Measurements from ENCODE around the gene KIFC1. TPM values are rescaled to one million over a fixed set of nuclear protein-coding genes. Genes with fewer than 3 reads are reported as not detected.

Gene KIFC1
- total RNA-seq, 1 experiment from 2014 or later = 81.8 TPM

- intact Hi-C loops (cut with micrococcal nuclease; ENCODE audit: unreplicated experiment) (no loop called here), in situ Hi-C loops (cut with HindIII; ENCODE audit: low pct_unique_long_range_greater_than_20kb, low sequenced_read_pairs) (no loop called here)
- peaks cover 48% of the 10 kb centered on the region for H3K4me1 ChIP-seq (ENCODE audit: control insufficient read depth, insufficient read depth, low read length)
- DNase-seq (ENCODE audit: low read depth, low spot score) (no peak), ATAC-seq (no peak)
- no peaks in the 10 kb centered on the region for H3K9me3 ChIP-seq (ENCODE audit: control insufficient read depth, insufficient read depth, low read depth, low read length)
- no TSS peak for BruUV-seq (replicated peaks)
- H3K27ac ChIP-seq (ENCODE audit: low read length) = peak overlapping the region; percentile 99
- peaks cover 2% of the 10 kb centered on the region for H3K36me3 ChIP-seq (ENCODE audit: control insufficient read depth, insufficient read depth, low read length)
- H3K4me3 ChIP-seq (ENCODE audit: low read depth in 2 of 2, low read length in 2 of 2) = peak overlapping the region; percentile 86
- POLR2A ChIA-PET = no interaction called here
- CTCF ChIA-PET = no interaction called here
- no peak; the same call in 1 of the 2 replicates for TF ChIP-seq POLR2AphosphoS5 (IDR thresholded peaks at IDR 0.05; ENCODE audit: low read depth, low read length)
- no peak for TF ChIP-seq TCF7L2 (IDR thresholded peaks at IDR 0.05; ENCODE audit: low read depth, low read length)
- no peak for TF ChIP-seq CTCF (IDR thresholded peaks at IDR 0.05)
- TF ChIP-seq REST (IDR thresholded peaks at IDR 0.05; ENCODE audit: insufficient read depth in 1 of 2, low read depth in 2 of 2, low read length in 1 of 2) = no peak
- no peak for TF ChIP-seq SIN3A (IDR thresholded peaks at IDR 0.05; ENCODE audit: borderline replicate concordance, insufficient read depth, low read depth, low read length)
- no peaks in the 10 kb centered on the region for H3K27me3 ChIP-seq (ENCODE audit: control insufficient read depth, insufficient read depth, low read length)
These were observed 24.9 kb downstream of the KIFC1 start for GRCh38 chr6:33416386-33417127.

GRCh38 chr6:33417128-33417902, 25.7 kb downstream of the KIFC1 start:
- Histone ChIP-seq H3K36me3 (ENCODE audit: control insufficient read depth, insufficient read depth, low read length) (peaks cover 2% of the 10 kb centered on the region), H3K4me3 (ENCODE audit: low read depth in 2 of 2, low read length in 2 of 2) (peak overlapping the region; percentile 86), H3K4me1 (ENCODE audit: control insufficient read depth, insufficient read depth, low read length) (peaks cover 46% of the 10 kb centered on the region), H3K27ac (ENCODE audit: low read length) (peak overlapping the region; percentile 99), H3K27me3 (ENCODE audit: control insufficient read depth, insufficient read depth, low read length) (no peaks in the 10 kb centered on the region), H3K9me3 (ENCODE audit: control insufficient read depth, insufficient read depth, low read depth, low read length) (no peaks in the 10 kb centered on the region)
- peak; percentile 3 for ATAC-seq
- ChIA-PET POLR2A (interaction anchor here (0.5 kb wide), 1 partner anchor 110 kb away, joined by 6 read pairs; no protein-coding TSS in a partner anchor), CTCF (no interaction called here)
- DNase-seq (ENCODE audit: low read depth, low spot score) = no peak
- TSS peak; percentile 97 for BruUV-seq (replicated peaks)
- in situ Hi-C loops (cut with HindIII; ENCODE audit: low pct_unique_long_range_greater_than_20kb, low sequenced_read_pairs) (no loop called here), intact Hi-C loops (cut with micrococcal nuclease; ENCODE audit: unreplicated experiment) (no loop called here)
- TF ChIP-seq REST (IDR thresholded peaks at IDR 0.05; ENCODE audit: insufficient read depth in 1 of 2, low read depth in 2 of 2, low read length in 1 of 2) (no peak), SIN3A (IDR thresholded peaks at IDR 0.05; ENCODE audit: borderline replicate concordance, insufficient read depth, low read depth, low read length) (no peak), TCF7L2 (IDR thresholded peaks at IDR 0.05; ENCODE audit: low read depth, low read length) (no peak), CTCF (IDR thresholded peaks at IDR 0.05) (no peak)
